Motor neuron (in vitro differentiated cells): Measurements from ENCODE around the gene LYPLA2. TPM values are rescaled to one million over a fixed set of nuclear protein-coding genes. Genes with fewer than 3 reads are reported as not detected.
A peak's percentile ranks its signal among the peaks of the same experiment; 100 is the strongest.
"Not testable (repeated sequence)": the region's sequence is repeated elsewhere in the genome, so short reads cannot be mapped to it uniquely, and the experiment has no call there.

Experiments used
- ATAC-seq, 8 experiments: fragments of 200-7000 bp; cut with Tn5 transposase; replicated peaks in 6 of 8; 2 replicates each; pipeline ENCODE4 v1.8.0; 2021; ENCODE audit warnings: mild to moderate bottlenecking in 8 of 8, moderate library complexity in 8 of 8
- H3K27ac ChIP-seq, 2 donors: fragments of 250-450 bp; sonication (Bioruptor Pico); 2 replicates each; pipeline ENCODE4 v1.9.0; 2021; ENCODE audit warnings: antibody characterized with exemption in 2 of 2, mild to moderate bottlenecking in 2 of 2, moderate library complexity in 1 of 2
- H3K4me1 ChIP-seq, 2 donors: fragments of 250-450 bp; sonication (Bioruptor Pico); replicated peaks in 1 of 2; 2 replicates each; pipeline ENCODE4 v1.6.1; 2021; ENCODE audit warnings: antibody characterized with exemption in 2 of 2, mild to moderate bottlenecking in 2 of 2, moderate library complexity in 1 of 2
- H3K4me3 ChIP-seq, 5 donors: fragments of 250-450 bp; sonication (Bioruptor Pico); 2 replicates each; pipeline ENCODE4 v1.9.0; 2021; ENCODE audit warnings: antibody characterized with exemption in 5 of 5, mild to moderate bottlenecking in 5 of 5, moderate library complexity in 4 of 5
- WGBS, 10 experiments: fragments of 450-650 bp; shearing (Covaris generic); methylation state at CpG; one replicate each; pipeline ENCODE4 v1.0.0; 2022; 5-methylcytosine and 5-hydroxymethylcytosine counted together
- in situ Hi-C, 9 experiments: fragments of 400-800 bp; cut with MboI; loops; one replicate each; pipeline ENCODE4 v1.15.0; 2021; ENCODE audit warnings: low sequenced_read_pairs in 9 of 9, low pct_unique_long_range_greater_than_20kb in 2 of 9; ENCODE audit not compliant: unreplicated experiment in 9 of 9
- total RNA-seq, 8 experiments: library from RNA; unstranded; fragments of 300-600 nt; gene quantifications; 2 replicates each; pipeline versions ENCODE4 v1.2.3 to v1.2.4, GENCODE V29; 2022

Gene LYPLA2
- total RNA-seq, 8 experiments from 2014 or later: 42.4 to 120 (median 61.1) TPM

DNA sequence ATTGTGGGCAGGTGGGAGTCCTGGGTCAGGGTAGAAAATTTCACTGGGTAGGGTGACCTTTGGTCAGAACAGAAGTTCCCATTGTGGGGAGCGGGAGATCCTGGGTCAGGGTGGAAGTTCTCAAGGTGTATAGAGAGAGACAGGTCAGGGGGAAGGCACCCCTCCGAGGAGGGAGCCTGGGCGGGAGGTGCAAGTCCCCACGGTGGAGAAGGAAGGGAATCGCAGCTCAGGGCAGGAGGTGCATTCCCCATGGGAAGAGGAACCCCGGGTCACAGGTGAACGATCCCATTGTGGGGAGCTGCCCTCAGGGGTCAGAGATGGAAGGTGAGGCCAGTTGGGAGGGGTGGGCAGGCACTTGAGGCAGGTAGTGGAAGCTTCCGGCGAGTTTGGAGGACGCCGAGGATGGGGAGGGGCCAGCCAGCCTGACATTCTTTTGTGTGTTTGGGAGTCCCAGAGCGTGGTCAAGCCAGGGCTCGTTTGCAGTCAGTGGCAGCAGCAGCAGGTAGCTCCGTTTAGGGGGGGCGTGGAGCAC lies 637 bp downstream of the LYPLA2 start:
- in situ Hi-C loops: no loop called here
- H3K27ac ChIP-seq: peak overlapping the region; percentile 64 to 79
- H3K4me1 ChIP-seq: peaks cover 21 to 23% of the 10 kb centered on the region in 2 donors
- ATAC-seq: peak; percentile 1 to 9 (median 3)
- WGBS, 10 experiments: 0% methylated on average over 1 to 10 of the region's 15 CpGs; no CpG with 5 or more reads in 5 of the 10 experiments
- H3K4me3 ChIP-seq: peak overlapping the region; percentile 51 to 76 (median 64)

DNA sequence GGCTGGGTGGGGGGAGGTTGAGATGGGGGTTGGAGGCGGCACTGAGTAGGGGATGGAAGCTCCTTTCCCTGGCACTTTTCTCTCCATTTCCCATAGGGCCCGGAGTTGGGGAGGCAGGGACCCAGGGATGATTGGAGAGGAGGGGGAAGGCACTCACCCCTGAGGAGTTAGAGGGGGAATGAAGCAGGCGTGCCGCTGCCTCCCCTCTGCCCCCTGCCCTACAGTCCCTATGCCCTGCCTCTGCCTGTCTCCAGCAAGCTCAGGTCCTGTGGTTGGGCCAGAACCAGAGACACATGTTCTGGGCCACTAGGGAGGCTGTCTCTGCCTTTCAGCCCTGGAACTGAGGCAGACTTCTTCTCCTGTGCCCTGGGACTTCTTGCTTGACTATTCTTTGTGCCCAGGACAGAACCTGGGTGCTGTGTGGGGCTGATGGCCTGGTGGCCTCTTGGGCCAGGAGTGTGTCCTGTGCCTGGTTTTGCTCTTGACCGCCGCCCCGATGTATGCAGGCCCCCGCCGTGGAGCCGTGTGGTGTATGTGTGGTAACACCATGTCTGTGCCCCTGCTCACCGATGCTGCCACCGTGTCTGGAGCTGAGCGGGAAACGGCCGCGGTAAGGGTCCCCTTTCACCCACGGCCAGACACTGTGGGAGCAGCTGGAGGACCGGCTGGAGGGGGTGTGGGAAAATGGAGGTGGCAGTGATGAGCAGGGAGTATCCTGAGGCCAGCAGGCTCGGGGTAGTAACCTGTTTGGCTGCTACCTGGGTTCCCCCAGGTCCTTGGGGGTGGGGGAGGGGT lies 1.4 kb downstream of the LYPLA2 start:
- H3K27ac ChIP-seq: no peak overlapping the region
- 54 to 59% methylated on average over 6 of the region's 19 CpGs; no CpG with 5 or more reads in 8 of the 10 experiments for WGBS, 10 experiments

DNA sequence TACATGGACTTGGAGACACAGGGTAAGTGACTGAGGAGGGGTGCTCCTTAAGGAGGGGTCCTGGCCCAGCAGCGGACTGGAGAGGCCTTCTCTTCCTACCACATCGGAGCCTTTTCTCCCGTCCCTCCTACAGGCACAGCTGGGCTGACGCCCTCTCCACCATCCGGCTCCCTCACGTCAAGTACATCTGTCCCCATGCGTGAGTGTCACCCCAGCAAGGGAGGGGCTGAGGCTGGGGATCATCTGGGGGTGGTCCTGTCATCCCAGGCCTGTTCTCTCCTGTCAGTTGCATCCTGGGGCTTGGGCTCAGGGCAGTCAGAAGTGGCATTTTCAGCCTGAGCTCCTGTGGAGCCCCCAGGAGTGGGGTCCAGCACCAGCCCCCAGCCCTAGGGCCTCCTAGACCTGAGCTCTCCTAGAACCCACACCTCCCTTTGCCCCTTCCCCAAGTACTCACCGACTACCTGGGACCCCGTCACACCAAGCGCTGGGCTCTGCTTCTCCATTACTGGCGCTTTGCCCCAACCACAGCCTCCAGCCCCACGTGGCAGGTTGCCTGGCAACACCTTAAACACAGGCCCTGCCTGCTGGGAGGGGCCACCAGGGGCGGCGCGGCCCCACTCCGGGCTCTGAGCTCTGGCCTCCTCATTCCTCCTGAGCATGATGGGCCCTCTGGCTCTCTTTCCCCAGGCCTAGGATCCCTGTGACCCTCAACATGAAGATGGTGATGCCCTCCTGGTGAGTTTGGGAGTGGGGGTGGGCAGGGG lies 2.3 kb downstream of the LYPLA2 start:
- in situ Hi-C loops: no loop called here
- peak in 6 of 8 experiments; percentile 6 to 56 (median 21) for ATAC-seq
- Histone ChIP-seq H3K27ac (no peak overlapping the region), H3K4me1 (peaks cover 21 to 23% of the 10 kb centered on the region in 2 donors), H3K4me3 (peak overlapping the region in 1 of 5 donors; percentile 6)
- 40 to 100% (median 77%) methylated on average over 1 to 6 of the region's 16 CpGs; no CpG with 5 or more reads in 3 of the 10 experiments for WGBS, 10 experiments

More for the DNA sequence above, 1.4 kb downstream of the LYPLA2 start:
- peak in 1 of 8 experiments; percentile 4 for ATAC-seq
- in situ Hi-C loops: no loop called here
- H3K4me1 ChIP-seq: peaks cover 21 to 23% of the 10 kb centered on the region in 2 donors
- H3K4me3 ChIP-seq: peak overlapping the region; percentile 51 to 76 (median 64)

DNA sequence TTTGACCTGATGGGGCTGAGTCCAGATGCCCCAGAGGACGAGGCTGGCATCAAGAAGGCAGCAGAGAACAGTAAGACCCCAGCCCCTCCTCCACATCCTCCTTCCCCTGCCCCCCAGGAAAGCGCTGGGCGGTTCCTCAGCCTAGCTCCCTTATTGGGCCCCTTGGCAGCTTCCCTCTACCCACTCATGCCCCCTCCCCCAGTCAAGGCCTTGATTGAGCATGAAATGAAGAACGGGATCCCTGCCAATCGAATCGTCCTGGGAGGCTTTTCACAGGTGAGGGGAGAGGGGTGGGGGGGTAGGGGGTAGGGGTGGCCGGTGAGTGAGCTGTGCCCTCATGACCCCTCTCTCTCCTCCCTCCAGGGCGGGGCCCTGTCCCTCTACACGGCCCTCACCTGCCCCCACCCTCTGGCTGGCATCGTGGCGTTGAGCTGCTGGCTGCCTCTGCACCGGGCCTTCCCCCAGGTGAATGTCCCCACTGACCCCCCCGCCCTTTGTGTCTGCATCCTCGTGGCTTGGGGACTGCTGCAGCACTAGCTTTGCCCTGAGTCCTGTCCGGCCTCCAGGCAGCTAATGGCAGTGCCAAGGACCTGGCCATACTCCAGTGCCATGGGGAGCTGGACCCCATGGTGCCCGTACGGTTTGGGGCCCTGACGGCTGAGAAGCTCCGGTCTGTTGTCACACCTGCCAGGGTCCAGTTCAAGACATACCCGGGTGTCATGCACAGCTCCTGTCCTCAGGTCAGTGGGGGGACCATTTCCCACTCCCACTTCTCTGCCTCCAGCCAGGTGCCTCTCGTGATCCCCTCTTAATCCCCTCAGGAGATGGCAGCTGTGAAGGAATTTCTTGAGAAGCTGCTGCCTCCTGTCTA lies 3.2 kb downstream of the LYPLA2 start:
- in situ Hi-C loops: no loop called here
- no peak for ATAC-seq
- WGBS, 10 experiments: 80 to 100% methylated on average over 1 of the region's 21 CpGs; no CpG with 5 or more reads in 8 of the 10 experiments
- H3K4me1 ChIP-seq: peaks cover 24 to 25% of the 10 kb centered on the region in 2 donors
- no peak overlapping the region for H3K27ac ChIP-seq
- no peak overlapping the region for H3K4me3 ChIP-seq

DNA sequence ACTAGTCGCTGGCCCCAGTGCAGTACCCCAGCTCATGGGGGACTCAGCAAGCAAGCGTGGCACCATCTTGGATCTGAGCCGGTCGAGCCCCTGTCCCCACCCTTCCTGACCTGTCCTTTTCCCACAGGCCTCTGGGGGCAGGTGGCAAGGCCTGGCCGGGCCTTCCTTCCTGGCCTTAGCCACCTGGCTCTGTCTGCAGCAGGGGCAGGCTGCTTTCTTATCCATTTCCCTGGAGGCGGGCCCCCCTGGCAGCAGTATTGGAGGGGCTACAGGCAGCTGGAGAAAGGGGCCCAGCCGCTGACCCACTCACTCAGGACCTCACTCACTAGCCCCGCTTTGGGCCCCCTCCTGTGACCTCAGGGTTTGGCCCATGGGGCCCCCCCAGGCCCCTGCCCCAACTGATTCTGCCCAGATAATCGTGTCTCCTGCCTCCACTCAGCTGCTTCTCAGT lies 3.8 kb downstream of the LYPLA2 start:
- H3K4me1 ChIP-seq: peaks cover 30 to 31% of the 10 kb centered on the region in 2 donors
- in situ Hi-C loops, H3K4me3 ChIP-seq, H3K27ac ChIP-seq, ATAC-seq: not testable (repeated sequence)
- 100% methylated on average over 1 to 2 of the region's 9 CpGs; no CpG with 5 or more reads in 8 of the 10 experiments for WGBS, 10 experiments

DNA sequence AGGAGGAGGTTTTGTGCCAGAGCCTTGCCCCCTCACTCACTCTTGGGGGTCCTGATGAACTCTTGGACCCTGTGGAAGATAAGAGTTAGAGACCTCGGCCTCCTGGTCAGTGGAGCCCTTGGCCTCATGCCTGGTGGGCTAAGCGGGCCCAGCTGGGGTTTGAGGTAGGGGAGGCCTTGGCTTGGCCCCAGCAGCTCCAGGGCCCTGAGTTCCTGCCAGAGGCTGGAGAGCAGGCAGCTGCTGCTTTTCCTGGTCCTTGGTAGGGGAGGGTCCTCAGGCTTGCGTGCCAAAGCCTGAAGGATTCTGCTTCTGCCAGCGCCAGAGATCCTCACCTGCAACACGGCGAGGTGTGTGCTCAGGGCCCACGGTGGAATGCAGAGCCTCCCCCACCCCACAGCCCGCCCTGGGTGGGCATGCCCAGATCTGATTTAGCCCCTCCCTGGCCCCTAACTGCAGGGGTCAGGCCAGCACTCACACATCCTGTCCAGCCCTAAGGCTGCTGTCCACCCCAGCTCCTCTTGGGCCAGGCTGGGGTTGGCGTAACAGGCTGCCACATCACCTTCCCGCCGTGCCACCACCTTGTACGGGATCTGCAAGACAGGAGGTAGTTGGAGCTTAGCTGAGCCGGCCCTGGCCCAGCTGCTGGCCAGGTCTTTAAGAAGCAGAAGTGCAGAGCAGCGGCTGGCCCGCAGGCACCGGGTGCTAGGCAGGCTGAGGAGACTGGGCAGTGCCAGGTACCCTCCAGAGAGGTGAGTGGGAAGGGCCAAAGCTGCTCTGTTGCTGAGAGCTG lies 4.9 kb downstream of the LYPLA2 start:
- Histone ChIP-seq H3K27ac (no peak overlapping the region), H3K4me1 (peaks cover 24 to 26% of the 10 kb centered on the region in 2 donors), H3K4me3 (no peak overlapping the region)
- WGBS, 10 experiments: 80 to 86% methylated on average over 1 to 7 of the region's 16 CpGs; no CpG with 5 or more reads in 8 of the 10 experiments
- ATAC-seq: no peak
- in situ Hi-C loops: no loop called here

DNA sequence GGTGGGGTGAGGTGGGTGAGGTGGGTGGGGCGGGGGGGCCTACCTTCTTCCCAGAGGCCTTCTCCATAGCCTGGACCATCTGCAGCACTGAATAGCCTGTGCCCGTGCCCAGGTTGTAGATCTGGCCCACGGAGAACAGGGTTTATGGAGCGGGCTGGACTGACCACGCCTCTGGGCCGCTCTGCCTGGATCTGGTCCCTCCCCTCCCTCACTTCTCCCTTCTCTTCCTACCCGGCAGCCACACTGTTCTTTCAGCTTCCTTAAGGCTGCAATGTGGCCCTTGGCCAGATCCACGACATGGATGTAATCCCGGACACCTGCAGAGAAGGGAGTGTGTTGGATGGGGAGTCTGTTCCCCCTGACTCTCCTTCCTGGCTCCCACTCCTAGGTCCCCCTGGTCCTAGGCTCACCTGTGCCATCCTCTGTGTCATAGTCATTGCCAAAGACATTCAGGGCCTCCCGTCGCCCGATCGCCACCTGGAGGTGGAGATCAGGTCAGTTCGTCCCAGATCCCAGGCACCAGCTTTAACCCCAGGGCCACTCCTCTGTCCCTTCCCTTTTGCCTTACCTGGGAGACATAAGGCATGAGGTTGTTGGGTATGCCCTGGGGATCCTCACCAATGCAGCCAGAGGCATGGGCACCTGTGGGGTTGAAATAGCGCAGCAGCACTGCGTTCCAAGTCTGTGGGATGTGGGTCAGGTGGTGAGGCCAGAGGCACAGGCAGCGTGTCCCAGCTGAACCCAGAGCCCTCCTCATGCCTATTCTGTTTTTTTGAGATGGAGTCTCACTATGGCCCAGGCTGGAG lies 5.7 kb downstream of the LYPLA2 start:
- ATAC-seq: no peak
- Histone ChIP-seq H3K4me3 (no peak overlapping the region), H3K4me1 (peaks cover 28% of the 10 kb centered on the region in 2 donors), H3K27ac (no peak overlapping the region)
- WGBS, 10 experiments: 17 to 97% (median 93%) methylated on average over 3 to 12 of the region's 17 CpGs; no CpG with 5 or more reads in 5 of the 10 experiments
- in situ Hi-C loops: no loop called here

DNA sequence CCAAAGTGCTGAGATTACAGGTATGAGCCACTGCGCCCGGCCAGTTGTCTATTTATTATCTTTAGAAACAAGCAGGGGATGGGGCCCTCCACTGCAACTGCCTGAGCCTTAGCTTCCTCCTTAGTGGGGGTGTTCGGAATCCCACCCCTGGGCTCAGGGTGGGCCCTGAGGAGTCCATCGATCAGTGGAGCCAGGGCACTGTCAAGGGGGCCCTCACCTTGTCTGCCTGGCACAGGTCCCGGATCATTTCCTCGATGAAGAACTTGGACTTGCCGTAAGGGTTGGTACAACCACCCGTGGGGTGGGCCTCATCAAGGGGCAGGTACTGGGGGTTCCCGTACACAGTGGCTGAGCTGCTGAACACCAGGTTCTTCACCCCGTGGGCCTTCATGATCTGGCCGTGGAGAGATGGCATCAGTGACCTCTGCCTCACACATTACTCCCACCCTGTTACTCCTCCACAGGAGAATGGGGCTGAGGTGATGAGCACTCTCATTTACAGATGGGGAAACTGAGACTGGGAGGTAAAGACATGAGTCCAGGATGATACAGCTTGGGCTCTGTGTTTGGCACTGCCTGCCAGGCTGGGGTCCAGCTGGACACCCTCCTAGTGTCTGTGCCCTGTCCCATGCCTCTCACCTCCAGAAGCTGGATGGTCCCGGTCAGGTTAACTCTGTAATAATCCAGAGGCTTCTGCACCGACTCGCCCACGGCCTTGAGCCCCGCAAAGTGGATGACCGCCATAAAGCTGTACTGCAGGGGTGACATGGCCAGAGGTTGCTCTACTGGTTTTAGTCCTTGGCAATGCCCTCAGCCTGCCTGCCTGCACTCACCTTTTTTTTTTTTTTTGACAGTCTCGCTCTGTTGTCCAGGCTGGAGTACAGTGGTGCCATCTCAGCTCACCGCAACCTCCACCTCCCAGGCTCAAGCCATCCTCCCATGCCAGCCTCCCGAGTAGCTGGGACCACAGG lies 6.8 kb downstream of the LYPLA2 start:
- Histone ChIP-seq H3K27ac (no peak overlapping the region), H3K4me1 (peaks cover 22 to 24% of the 10 kb centered on the region in 2 donors), H3K4me3 (no peak overlapping the region)
- no peak for ATAC-seq
- in situ Hi-C loops: no loop called here
- WGBS, 10 experiments: 67 to 100% (median 94%) methylated on average over 2 to 18 of the region's 20 CpGs; no CpG with 5 or more reads in 2 of the 10 experiments

DNA sequence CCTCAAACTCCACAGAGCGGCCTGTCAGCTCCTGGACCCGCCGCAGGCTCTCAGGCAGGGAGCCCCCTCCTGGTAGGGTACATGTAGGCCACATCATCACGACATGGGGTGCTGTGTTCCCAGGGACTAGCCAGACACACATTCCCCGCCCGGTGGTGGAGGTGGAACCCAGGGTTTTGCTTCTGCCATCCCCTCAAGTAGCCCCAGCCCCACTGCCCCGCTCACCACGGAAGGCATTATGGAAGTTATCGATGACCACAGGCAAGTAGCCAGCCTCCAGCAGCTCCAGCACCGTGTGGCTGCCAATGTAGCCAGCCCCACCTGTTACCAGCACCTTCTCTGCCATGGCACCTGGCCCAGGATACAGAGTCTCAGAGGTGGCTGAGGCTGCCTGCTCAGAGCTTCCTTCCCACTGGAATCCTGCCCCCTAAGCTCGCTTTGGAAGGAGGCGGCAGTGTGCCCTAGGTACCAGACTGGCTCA lies 7.8 kb downstream of the LYPLA2 start:
- Histone ChIP-seq H3K27ac (no peak overlapping the region), H3K4me1 (peaks cover 14% of the 10 kb centered on the region in 2 donors), H3K4me3 (peak overlapping the region in 1 of 5 donors; percentile 91)
- 80 to 100% (median 100%) methylated on average over 1 to 3 of the region's 12 CpGs; no CpG with 5 or more reads in 5 of the 10 experiments for WGBS, 10 experiments
- in situ Hi-C loops: no loop called here
- no peak for ATAC-seq

DNA sequence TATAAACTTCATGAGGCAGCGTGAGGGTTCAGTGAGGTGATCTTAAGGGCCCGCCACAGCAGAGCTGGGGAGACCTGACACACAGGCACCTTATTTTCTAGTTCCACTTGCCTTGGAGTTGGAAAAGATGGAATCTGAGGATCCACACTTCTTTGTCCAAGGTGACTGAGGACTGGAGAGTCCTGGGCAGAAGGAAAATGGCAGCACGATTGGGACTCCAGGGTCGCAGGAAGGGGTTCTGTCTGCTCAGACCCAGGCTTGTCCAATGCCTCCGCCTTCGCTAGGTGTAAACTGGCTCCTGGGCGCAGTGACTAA lies 8.3 kb downstream of the LYPLA2 start:
- in situ Hi-C loops: no loop called here
- Histone ChIP-seq H3K4me1 (peaks cover 14% of the 10 kb centered on the region in 2 donors), H3K27ac (no peak overlapping the region), H3K4me3 (peak overlapping the region; percentile 60 to 91 (median 64))
- 61 to 100% (median 78%) methylated on average over 1 to 4 of the region's 7 CpGs; no CpG with 5 or more reads in 4 of the 10 experiments for WGBS, 10 experiments
- no peak for ATAC-seq
